GM15510 (cell line): ENCODE data around the gene BTBD17.

ENCODE experiments used
- POLR2A ChIP-seq: IDR thresholded peaks from 3 replicates; pipeline ENCODE4 v1.6.1; 2011; ENCODE audit warnings: borderline replicate concordance; ENCODE audit not compliant: insufficient read length; ENCODE audit errors: extremely low read depth

Gene BTBD17

DNA sequence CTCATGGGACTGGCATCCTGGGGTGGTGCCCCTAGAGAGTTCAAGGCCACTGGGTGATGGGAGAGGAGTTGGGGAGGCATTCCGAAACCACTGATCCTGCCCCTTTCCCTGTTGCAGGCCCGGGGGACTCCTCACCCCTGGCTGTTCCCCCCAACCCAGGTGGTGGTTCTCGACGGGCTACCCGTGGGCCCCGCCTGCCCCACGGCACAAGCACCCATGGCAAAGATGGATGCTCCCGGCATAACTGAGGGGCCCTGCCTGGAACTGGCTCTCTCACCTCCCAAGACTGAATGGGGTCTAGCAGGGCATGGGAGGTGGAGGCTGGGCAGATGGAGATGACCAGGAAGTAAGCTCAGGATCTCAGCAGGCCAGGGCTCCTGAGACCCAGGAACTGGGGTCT is 6.6 kb downstream of the BTBD17 start:
- no peak for TF ChIP-seq POLR2A

DNA sequence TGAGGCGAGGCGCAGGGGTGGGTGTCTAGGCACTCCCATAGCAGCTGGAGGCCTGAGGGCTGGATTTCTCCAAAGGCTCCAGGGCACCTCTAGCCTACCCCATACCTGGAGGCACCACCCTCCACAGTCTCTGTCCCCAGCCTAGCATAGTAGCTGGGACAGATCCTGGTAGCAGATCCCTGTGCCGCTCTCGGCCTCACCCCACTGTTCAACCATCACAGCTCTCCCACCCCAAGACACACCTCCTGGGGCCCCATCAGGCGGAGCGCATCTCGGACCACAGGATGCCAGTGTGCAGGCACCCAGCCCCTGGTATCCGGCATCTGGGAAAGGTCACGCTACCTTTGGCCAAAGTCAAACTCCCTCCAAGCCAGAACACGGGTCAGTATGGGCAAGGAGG is 7.1 kb downstream of the BTBD17 start:
- TF ChIP-seq POLR2A = no peak

DNA sequence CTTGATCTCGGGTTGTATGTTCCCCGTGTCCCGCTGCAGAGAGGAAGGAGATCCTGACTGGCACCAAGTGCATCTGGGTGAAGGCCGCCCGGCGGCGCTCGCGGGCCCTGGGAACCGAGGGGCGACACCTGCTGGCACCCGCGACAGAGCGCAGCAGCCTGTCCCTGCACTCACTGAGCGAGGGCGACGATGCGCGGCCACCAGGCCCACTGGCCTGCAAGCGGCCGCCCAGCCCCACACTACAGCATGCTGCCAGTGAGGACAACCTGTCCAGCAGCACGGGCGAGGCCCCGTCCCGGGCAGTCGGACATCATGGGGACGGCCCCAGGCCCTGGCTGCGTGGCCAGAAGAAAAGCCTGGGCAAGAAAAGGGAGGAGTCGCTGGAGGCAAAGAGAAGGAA is 7.5 kb downstream of the BTBD17 start:
- TF ChIP-seq POLR2A = no peak

DNA sequence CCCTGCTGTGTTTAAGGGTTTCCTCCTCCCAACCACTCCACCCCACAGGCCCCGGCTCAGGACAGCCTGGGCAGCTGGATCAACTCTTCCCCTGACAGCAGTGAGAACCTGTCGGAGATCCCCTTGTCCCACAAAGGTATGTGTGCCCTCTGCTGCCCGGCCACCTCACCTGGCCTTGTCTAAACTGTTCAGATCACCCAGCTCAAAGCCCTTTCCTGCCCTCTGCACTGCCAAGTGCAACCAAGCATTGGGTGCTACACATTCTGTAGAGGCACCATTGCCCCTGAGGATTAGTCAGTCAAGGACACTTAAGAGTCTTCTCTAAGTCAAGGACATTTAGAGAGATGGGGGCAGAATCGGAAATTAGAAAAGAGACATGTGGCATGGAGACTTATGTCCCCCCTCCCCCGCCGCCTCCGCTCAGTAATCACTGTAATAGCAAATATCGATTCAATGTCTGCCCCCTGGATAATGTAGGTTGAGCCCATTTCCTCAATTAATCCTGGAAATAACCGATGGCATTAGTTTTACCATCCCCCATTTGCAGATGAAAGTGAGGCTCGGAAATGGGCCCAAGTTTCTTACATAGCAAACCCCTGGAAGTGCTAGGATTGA is 8.1 kb downstream of the BTBD17 start:
- no peak for TF ChIP-seq POLR2A

DNA sequence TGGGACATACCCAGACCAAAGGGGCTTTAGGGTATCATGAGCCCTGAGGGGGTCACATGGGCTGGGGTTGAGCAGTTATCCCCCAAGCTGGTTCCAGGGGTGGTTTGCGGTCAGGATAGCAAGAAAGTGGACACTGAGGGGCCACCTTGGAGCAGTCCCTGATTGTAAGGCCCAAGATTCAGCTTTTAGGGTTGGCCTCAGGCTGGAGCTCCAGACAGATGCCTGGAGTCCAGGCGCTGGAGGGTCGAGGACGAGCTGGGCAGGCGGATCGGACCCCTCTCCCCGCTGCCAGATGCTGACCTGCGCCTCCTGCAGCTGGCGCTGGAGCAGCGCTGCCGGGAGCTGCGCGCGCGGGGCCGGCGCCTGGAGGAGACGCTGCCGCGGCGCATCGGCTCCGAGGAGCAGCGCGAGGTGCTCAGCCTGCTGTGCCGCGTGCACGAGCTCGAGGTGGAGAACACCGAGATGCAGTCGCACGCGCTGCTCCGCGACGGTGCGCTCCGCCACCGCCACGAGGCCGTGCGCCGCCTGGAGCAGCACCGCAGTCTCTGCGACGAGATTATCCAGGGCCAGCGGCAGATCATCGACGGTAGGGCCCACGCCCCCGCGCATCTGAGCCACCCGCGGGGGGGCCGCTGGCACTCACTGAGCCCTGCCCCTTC is 10.0 kb downstream of the BTBD17 start:
- no peak for TF ChIP-seq POLR2A

DNA sequence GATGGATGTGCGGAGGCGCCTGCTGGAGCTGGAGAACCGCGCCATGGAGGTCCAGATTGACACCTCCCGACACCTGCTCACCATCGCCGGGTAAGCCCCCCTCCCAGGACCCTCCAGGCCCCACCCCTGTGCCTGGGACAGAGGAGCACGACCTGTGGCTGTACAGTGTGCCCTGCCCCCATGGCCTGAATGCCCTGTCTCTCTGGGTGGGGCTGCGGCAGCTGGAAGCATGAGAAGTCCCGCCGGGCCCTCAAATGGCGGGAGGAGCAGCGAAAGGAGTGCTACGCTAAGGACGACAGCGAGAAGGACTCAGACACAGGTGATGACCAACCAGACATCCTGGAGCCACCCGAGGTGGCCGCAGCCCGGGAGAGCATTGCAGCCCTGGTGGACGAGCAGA is 11.2 kb downstream of the BTBD17 start:
- TF ChIP-seq POLR2A = no peak

DNA sequence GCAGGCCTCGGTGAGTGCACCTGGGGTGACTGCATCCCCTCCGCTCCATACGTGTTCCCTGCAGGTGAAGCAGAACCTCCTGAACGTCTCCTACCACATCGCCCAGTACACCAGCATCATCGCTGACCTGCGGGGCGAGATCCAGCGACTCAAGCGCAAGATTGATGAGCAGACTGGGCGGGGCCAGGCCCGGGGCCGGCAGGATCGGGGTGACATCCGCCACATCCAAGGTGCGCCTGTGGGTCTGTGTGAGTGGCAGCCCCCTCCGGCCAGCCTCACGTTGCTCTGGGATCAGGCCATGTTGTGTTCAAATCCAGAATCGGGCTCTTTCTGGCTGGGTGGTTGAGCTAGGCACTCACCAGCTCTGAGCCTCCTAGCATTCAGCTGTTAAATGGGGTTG is 12.5 kb downstream of the BTBD17 start:
- no peak for TF ChIP-seq POLR2A

DNA sequence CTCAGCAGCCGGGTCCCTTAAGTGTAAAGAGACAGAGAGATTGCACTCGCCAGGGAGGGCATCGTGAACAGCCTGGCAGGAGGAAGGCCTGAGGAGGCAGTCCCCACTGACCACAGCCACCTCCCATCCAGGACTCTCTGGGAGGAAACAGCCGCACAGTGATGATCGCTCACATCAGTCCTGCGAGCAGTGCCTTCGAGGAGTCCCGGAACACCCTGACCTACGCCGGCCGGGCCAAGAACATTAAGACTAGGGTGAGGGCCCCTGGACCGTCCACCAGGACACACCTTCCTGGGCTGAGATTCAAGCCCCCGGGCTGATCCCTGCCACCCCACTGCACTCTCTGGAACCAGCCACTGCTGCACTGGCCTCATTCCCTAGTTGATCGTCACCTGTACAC is 14.0 kb downstream of the BTBD17 start:
- TF ChIP-seq POLR2A = no peak

DNA sequence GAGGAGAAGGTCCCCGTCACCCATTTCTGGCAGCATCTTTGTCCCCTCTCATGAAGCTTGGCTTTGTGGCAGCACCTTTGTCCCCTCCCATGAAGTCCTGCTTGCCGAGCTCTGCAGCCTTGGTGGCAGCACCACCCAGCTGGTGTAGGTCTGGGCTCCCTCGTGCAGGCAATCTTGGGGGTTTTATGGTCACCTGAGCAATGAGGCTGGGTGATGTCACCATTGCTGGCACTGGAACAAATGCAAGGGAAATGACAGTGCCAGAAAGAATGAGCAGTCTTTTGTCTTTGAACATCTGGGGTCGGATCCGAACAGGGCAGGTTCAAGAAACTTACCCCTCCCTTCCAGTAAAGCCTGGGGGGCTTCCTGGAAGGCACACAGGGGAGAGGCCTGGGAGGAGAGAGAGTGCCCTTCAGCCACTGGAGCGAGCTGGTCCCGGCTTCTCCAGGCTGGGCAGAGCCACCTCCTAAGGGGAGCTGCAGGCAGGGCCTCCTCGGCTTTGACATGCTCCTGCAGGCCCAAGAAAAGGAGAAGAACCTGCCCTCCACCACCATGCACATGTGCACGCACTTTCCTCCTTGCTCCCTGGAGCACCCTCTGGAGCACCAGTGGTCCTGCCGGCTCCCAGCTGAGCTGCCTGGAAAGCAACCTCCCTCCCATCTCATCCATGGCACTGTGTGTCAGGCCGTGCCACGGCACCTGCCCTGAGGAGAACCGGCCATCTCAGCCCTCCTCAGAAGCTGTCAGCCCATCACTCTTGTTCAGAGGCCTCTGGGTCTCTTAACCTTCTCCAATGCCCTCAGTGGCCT is 16.0 kb downstream of the BTBD17 start:
- no peak for TF ChIP-seq POLR2A

DNA sequence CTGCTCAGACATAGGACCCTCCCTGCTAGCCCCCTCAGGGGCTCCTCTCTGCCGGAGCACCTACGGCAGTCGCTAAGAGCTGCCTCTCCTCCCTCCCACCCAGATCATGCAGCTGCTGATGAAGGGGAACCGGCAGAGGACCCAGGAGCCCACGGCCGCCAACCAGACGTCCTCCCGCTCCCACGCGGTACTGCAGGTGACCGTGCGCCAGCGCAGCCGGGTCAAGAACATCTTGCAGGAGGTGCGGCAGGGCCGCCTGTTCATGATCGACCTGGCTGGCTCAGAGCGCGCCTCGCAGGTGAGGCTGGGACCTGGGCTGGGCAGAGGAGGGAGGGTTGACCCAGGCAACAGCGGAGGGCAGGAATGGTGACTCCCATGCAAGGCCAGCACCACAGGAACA is 17.0 kb downstream of the BTBD17 start:
- no peak for TF ChIP-seq POLR2A

DNA sequence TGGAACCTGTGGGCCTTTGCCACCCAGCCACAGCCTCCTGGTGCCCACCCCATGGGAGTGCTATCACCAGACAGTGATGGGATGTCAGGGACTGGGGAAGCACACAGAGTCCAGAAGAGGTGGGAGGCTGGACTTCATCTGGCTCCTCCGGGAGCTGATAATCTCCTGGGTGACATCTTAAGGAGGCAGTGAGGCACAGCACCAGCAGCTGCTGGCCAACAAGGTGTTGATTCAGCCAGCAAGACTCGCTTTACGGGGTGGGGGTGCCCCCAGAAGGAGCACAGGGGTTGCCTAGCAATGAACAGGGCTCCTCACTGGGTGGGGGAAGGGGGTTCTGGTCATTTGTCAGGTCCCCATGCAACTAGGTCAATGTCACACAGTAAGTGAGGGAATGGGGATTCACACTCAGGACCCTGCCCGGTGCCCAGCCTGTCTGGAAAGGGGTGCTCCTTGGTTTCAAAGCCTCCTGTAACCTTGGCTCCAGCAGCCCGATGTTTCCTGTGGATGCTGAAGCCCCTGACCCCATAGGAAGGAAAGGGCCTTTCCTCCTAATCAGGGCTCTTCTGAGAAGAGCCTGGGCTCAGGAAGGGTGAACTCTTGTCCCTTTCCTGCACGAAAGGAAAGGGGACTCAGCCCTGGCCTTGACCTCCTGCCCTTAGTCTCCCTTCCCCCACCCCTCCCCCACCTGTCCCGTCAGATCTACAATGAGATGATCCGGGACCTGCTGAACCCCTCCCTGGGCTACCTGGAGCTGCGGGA is 18.0 kb downstream of the BTBD17 start:
- TF ChIP-seq POLR2A = no peak

DNA sequence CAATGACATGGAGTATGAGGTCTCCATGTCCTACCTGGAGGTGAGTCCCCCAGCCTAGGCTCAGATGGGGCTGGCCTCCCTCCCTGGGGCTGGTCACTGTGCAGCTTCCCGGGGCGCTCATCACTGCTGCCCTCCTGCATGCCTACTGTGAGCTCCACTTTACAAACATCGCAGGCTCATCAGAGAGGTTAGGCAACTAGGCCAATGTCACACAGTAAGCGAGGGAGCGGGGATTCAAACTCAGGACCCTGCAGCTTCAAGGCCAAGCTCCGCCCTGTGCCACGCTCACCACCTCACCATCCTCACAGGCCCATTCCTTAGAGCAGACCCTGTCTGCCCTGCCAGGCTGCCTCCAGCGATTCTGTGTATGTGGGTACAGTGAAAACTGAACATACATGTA is 18.5 kb downstream of the BTBD17 start:
- TF ChIP-seq POLR2A = no peak

DNA sequence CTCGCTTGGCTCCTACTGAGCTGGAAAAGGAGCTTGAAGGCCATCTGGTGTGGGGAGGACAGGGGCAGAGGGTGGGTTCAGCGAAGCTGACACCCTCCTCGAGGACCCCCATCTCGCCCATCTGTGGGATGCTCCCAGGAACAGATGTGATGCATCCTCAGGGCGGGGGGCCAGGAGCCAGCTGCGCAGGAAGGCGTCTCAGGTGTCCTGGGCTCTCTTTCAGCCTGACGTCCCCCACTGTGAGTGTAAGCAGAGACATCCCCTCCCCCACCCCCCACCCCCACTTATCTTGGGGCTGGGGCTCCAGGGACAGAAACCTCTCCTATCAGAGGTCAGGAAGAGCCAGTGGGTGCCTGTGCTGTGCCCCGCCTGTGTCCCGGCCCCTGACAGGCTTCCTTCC is 19.4 kb downstream of the BTBD17 start:
- no peak for TF ChIP-seq POLR2A

DNA sequence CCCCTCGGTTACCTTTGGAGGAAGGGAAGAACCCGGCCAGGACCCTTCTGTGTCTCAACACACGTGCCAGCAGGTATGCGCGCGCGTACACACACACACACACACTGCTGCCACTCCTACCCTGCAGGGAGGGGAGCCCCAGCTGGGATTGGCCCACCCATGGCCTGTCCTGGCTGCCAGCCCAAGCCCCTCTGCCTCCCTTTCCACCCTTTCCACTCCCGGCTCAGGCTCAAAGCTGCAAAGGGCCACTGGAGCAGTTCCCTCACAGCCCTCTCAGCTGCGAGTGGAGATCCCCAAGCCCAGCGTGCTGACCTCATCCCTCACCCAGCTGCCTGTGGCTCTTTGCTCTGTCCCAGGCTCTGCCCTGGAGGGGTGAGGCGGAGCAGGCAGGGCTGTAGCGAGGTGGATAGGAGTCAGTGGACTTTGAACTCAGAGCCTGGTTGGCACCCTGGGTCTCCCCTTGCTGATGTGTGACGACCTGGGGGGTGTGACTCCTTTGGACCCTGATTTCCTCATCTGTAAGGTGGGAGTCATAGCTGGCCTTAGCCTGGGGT is 21.1 kb downstream of the BTBD17 start:
- TF ChIP-seq POLR2A = no peak

DNA sequence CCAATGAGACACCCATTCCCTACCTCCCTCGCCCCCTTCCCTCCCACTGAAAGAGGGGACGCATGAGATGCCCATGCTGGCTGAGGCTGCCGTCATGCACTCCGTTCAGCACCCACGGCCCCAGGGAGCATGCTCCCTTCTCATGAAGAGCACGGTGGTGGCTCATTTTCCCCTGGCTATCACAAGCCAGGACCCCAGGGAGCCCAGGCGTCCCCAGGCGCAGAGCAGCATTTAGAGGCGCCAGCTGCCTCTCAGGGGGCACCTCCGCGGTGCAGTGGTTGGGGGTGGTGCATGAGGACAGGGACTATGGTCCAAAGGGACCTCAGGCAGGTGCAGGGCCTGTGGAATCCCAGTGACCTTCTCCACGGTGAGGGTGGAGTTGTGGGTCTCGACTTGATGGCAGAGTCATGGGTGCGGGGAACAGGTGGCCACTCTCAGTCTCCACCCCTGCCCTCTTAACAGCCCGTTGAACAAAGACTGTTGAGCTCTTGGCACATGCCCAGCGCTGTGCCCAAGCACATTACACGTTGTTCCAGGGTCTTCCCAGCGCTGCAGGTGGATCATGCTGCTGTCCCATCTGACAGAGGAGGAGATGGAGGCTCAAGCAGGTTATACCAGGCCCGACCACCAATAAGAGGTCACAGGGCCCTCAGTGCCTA is 22.0 kb downstream of the BTBD17 start:
- no peak for TF ChIP-seq POLR2A

DNA sequence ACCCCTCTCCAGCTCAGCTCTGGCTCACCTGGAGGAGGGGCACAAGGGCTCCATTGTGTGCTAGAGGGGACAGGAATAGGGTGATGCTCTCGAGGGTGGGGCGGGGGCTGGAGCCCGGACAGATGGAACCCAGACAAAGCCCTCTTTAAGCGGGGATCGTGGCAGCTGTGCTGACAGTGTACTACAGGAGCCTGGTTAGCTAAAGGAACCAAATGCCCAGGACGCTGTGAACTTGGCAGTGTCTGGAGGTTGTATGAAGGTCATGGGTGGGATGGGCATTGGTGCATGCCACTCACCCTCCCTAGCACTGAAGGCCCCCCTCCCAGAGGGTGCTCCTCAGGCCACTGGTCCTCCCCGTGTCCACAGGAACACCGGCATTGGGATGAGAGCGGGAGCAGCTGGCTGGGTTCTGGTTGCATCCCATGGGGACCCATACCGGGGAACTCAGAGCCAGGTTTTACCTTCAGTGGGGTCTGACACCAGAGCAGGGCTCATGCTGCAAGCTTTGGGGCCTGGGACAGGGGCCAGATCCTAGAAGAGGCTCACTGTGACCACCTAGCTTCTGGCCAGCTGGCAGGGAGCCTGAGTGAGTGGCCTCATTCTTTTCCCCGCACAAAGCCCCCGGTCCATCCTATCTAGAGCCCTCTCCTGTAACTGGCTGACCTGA is 23.7 kb downstream of the BTBD17 start:
- no peak for TF ChIP-seq POLR2A
